ENCODE data around the gene CAPZB.
"Not testable (repeated sequence)": the region's sequence is repeated elsewhere in the genome, so short reads cannot be mapped to it uniquely, and the experiment has no call there.

CAPZB gene

DNA sequence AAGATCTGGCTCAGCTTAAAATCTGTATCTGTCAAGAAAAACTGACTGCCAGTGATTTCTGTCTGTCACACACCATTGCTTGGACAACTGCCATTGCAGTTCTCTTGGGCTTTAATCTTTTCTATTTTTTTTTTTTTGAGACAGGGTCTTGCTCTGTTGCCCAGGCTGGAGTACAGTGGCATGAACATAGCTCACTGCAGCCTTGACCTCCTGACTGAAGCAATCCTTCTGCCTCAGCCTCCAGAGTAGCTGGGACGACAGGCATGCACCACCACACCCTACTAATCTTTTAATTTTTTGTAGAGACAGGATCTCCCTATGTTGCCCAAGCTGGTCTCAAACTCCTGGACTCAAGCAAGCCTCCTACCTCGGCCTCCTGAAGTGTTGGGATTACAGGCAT lies 14.5 kb upstream of the CAPZB start:
- WGBS, 2 experiments = 85 to 90% methylated on average over 2 of the region's 2 CpGs
- H3K36me3 ChIP-seq (ENCODE audit: control insufficient read depth, insufficient read depth, low read length); H3K4me3 ChIP-seq (ENCODE audit: insufficient read depth, low read depth, low read length); H3K27me3 ChIP-seq (ENCODE audit: control insufficient read depth, insufficient read depth, low read length, poor library complexity, severe bottlenecking); H3K4me1 ChIP-seq (ENCODE audit: control insufficient read depth, insufficient read depth, low read length); H3K27ac ChIP-seq (ENCODE audit: insufficient read depth, low read depth, low read length, poor library complexity, severe bottlenecking); H3K9me3 ChIP-seq (ENCODE audit: control insufficient read depth, low read length): not testable (repeated sequence)

- H3K4me3 ChIP-seq (ENCODE audit: insufficient read depth, low read depth, low read length); H3K27me3 ChIP-seq (ENCODE audit: control insufficient read depth, insufficient read depth, low read length, poor library complexity, severe bottlenecking); H3K4me1 ChIP-seq (ENCODE audit: control insufficient read depth, insufficient read depth, low read length); H3K36me3 ChIP-seq (ENCODE audit: control insufficient read depth, insufficient read depth, low read length); H3K27ac ChIP-seq (ENCODE audit: insufficient read depth, low read depth, low read length, poor library complexity, severe bottlenecking); H3K9me3 ChIP-seq (ENCODE audit: control insufficient read depth, low read length): not testable (repeated sequence)
- 80 to 81% methylated on average over 4 of the region's 4 CpGs for WGBS, 2 experiments
These were observed 12.1 kb upstream of the CAPZB start for GRCh38 chr1:19497443-19497842.

- no peak overlapping the region for H3K27ac ChIP-seq (ENCODE audit: insufficient read depth, low read depth, low read length, poor library complexity, severe bottlenecking)
- 100% methylated on average over 1 of the region's 1 CpG for WGBS, 2 experiments
- no peaks in the 10 kb centered on the region for H3K4me1 ChIP-seq (ENCODE audit: control insufficient read depth, insufficient read depth, low read length)
- no peaks in the 10 kb centered on the region for H3K36me3 ChIP-seq (ENCODE audit: control insufficient read depth, insufficient read depth, low read length)
- H3K27me3 ChIP-seq (ENCODE audit: control insufficient read depth, insufficient read depth, low read length, poor library complexity, severe bottlenecking) = no peaks in the 10 kb centered on the region
- no peaks in the 10 kb centered on the region for H3K9me3 ChIP-seq (ENCODE audit: control insufficient read depth, low read length)
- H3K4me3 ChIP-seq (ENCODE audit: insufficient read depth, low read depth, low read length) = no peak overlapping the region
These were observed 11.2 kb upstream of the CAPZB start for GRCh38 chr1:19496527-19496874.

GRCh38 chr1:19495799-19496526 lies 10.6 kb upstream of the CAPZB start:
- Histone ChIP-seq H3K36me3 (ENCODE audit: control insufficient read depth, insufficient read depth, low read length) (no peaks in the 10 kb centered on the region), H3K27ac (ENCODE audit: insufficient read depth, low read depth, low read length, poor library complexity, severe bottlenecking) (no peak overlapping the region), H3K9me3 (ENCODE audit: control insufficient read depth, low read length) (no peaks in the 10 kb centered on the region), H3K4me1 (ENCODE audit: control insufficient read depth, insufficient read depth, low read length) (no peaks in the 10 kb centered on the region), H3K27me3 (ENCODE audit: control insufficient read depth, insufficient read depth, low read length, poor library complexity, severe bottlenecking) (no peaks in the 10 kb centered on the region), H3K4me3 (ENCODE audit: insufficient read depth, low read depth, low read length) (no peak overlapping the region)
- 53 to 60% methylated on average over 3 of the region's 3 CpGs for WGBS, 2 experiments

GRCh38 chr1:19495000-19495656 lies 9.8 kb upstream of the CAPZB start:
- no peak overlapping the region for H3K27ac ChIP-seq (ENCODE audit: insufficient read depth, low read depth, low read length, poor library complexity, severe bottlenecking)
- no peaks in the 10 kb centered on the region for H3K9me3 ChIP-seq (ENCODE audit: control insufficient read depth, low read length)
- no peaks in the 10 kb centered on the region for H3K27me3 ChIP-seq (ENCODE audit: control insufficient read depth, insufficient read depth, low read length, poor library complexity, severe bottlenecking)
- no peaks in the 10 kb centered on the region for H3K4me1 ChIP-seq (ENCODE audit: control insufficient read depth, insufficient read depth, low read length)
- no peaks in the 10 kb centered on the region for H3K36me3 ChIP-seq (ENCODE audit: control insufficient read depth, insufficient read depth, low read length)
- 89 to 91% methylated on average over 11 of the region's 11 CpGs for WGBS, 2 experiments
- no peak overlapping the region for H3K4me3 ChIP-seq (ENCODE audit: insufficient read depth, low read depth, low read length)

GRCh38 chr1:19493547-19493946 lies 8.2 kb upstream of the CAPZB start:
- no peaks in the 10 kb centered on the region for H3K4me1 ChIP-seq (ENCODE audit: control insufficient read depth, insufficient read depth, low read length)

GRCh38 chr1:19489996-19490395 lies 4.7 kb upstream of the CAPZB start:
- Histone ChIP-seq H3K4me3 (ENCODE audit: insufficient read depth, low read depth, low read length) (no peak overlapping the region), H3K9me3 (ENCODE audit: control insufficient read depth, low read length) (no peaks in the 10 kb centered on the region), H3K27me3 (ENCODE audit: control insufficient read depth, insufficient read depth, low read length, poor library complexity, severe bottlenecking) (no peaks in the 10 kb centered on the region), H3K27ac (ENCODE audit: insufficient read depth, low read depth, low read length, poor library complexity, severe bottlenecking) (no peak overlapping the region), H3K36me3 (ENCODE audit: control insufficient read depth, insufficient read depth, low read length) (no peaks in the 10 kb centered on the region), H3K4me1 (ENCODE audit: control insufficient read depth, insufficient read depth, low read length) (no peaks in the 10 kb centered on the region)
- 94 to 98% methylated on average over 2 of the region's 2 CpGs for WGBS, 2 experiments

More at GRCh38 chr1:19493547-19493946, 8.2 kb upstream of the CAPZB start:
- Histone ChIP-seq H3K27ac (ENCODE audit: insufficient read depth, low read depth, low read length, poor library complexity, severe bottlenecking) (no peak overlapping the region), H3K27me3 (ENCODE audit: control insufficient read depth, insufficient read depth, low read length, poor library complexity, severe bottlenecking) (no peaks in the 10 kb centered on the region), H3K9me3 (ENCODE audit: control insufficient read depth, low read length) (no peaks in the 10 kb centered on the region), H3K4me3 (ENCODE audit: insufficient read depth, low read depth, low read length) (no peak overlapping the region), H3K36me3 (ENCODE audit: control insufficient read depth, insufficient read depth, low read length) (no peaks in the 10 kb centered on the region)
- WGBS, 2 experiments = 64 to 100% methylated on average over 1 to 2 of the region's 2 CpGs

- Histone ChIP-seq H3K27me3 (ENCODE audit: control insufficient read depth, insufficient read depth, low read length, poor library complexity, severe bottlenecking) (no peaks in the 10 kb centered on the region), H3K9me3 (ENCODE audit: control insufficient read depth, low read length) (no peaks in the 10 kb centered on the region), H3K36me3 (ENCODE audit: control insufficient read depth, insufficient read depth, low read length) (no peaks in the 10 kb centered on the region), H3K4me1 (ENCODE audit: control insufficient read depth, insufficient read depth, low read length) (peaks cover 13% of the 10 kb centered on the region), H3K4me3 (ENCODE audit: insufficient read depth, low read depth, low read length) (no peak overlapping the region), H3K27ac (ENCODE audit: insufficient read depth, low read depth, low read length, poor library complexity, severe bottlenecking) (no peak overlapping the region)
- WGBS, 2 experiments = 88% methylated on average over 7 of the region's 7 CpGs
These were observed 2.8 kb upstream of the CAPZB start for GRCh38 chr1:19488136-19488535.

- Histone ChIP-seq H3K36me3 (ENCODE audit: control insufficient read depth, insufficient read depth, low read length) (no peaks in the 10 kb centered on the region), H3K27ac (ENCODE audit: insufficient read depth, low read depth, low read length, poor library complexity, severe bottlenecking) (peak overlapping the region; percentile 64), H3K27me3 (ENCODE audit: control insufficient read depth, insufficient read depth, low read length, poor library complexity, severe bottlenecking) (no peaks in the 10 kb centered on the region), H3K4me3 (ENCODE audit: insufficient read depth, low read depth, low read length) (peak overlapping the region; percentile 83), H3K9me3 (ENCODE audit: control insufficient read depth, low read length) (no peaks in the 10 kb centered on the region), H3K4me1 (ENCODE audit: control insufficient read depth, insufficient read depth, low read length) (peaks cover 28% of the 10 kb centered on the region)
- WGBS, 2 experiments = 0% methylated on average over 29 of the region's 29 CpGs
These were observed 459 bp downstream of the CAPZB start for GRCh38 chr1:19484798-19485361.

GRCh38 chr1:19484338-19484797 lies 971 bp downstream of the CAPZB start:
- no peaks in the 10 kb centered on the region for H3K36me3 ChIP-seq (ENCODE audit: control insufficient read depth, insufficient read depth, low read length)
- H3K9me3 ChIP-seq (ENCODE audit: control insufficient read depth, low read length) = no peaks in the 10 kb centered on the region
- H3K4me3 ChIP-seq (ENCODE audit: insufficient read depth, low read depth, low read length) = peak overlapping the region; percentile 83
- peaks cover 32% of the 10 kb centered on the region for H3K4me1 ChIP-seq (ENCODE audit: control insufficient read depth, insufficient read depth, low read length)
- 6% methylated on average over 32 of the region's 32 CpGs for WGBS, 2 experiments
- H3K27me3 ChIP-seq (ENCODE audit: control insufficient read depth, insufficient read depth, low read length, poor library complexity, severe bottlenecking) = no peaks in the 10 kb centered on the region
- no peak overlapping the region for H3K27ac ChIP-seq (ENCODE audit: insufficient read depth, low read depth, low read length, poor library complexity, severe bottlenecking)

Measured in ectodermal cell (in vitro differentiated cells).